Sigmoid colon (tissue), 7 donors: Measurements from ENCODE around the gene GPR137C. TPM values are rescaled to one million over a fixed set of nuclear protein-coding genes. Genes with fewer than 3 reads are reported as not detected.

Experiments
- DNase-seq: peaks from one replicate; pipeline ENCODE4 v3.0.0-alpha.2; 2019
- H3K27ac ChIP-seq, 4 donors: fragments of 200-600 bp; sonication (generic); one replicate each; pipeline ENCODE4 v1.5.1; 2016 to 2019; ENCODE audit warnings: mild to moderate bottlenecking in 1 of 4
- H3K27me3 ChIP-seq, 3 donors: fragments of 200-600 bp; sonication (generic); one replicate each; pipeline ENCODE4 v1.5.1; 2019; ENCODE audit warnings: mild to moderate bottlenecking in 1 of 3
- H3K36me3 ChIP-seq, 4 donors: fragments of 200-600 bp; sonication (generic); one replicate each; pipeline ENCODE4 v1.5.1; 2016 to 2019
- H3K4me1 ChIP-seq, 4 donors: fragments of 200-600 bp; sonication (generic); one replicate each; pipeline ENCODE4 v1.5.1; 2017 to 2019
- H3K4me3 ChIP-seq, 4 donors: fragments of 200-600 bp; sonication (generic); one replicate each; pipeline ENCODE4 v1.5.1; 2017 to 2019; ENCODE audit warnings: mild to moderate bottlenecking in 2 of 4, moderate library complexity in 1 of 4
- H3K9me3 ChIP-seq, 4 donors: fragments of 200-600 bp in 3 of 4; sonication (generic) in 3 of 4; one replicate each; pipeline versions ENCODE4 v1.5.1 to v1.6.1; 2013 to 2019
- CTCF ChIP-seq, 4 experiments: fragments of 450-650 bp in 3 of 4; fragments of 200-600 bp in 1 of 4; IDR thresholded peaks; one replicate each; pipeline ENCODE4 v1.5.1; 2016 to 2019; ENCODE audit warnings: antibody characterized with exemption in 4 of 4, mild to moderate bottlenecking in 3 of 4, moderate library complexity in 2 of 4
- EP300 ChIP-seq, 4 donors: sonication (generic); formaldehyde crosslinking; IDR thresholded peaks; one replicate each; pipeline ENCODE4 v1.6.1; 2017; ENCODE audit warnings: antibody characterized with exemption in 4 of 4
- POLR2A ChIP-seq, 2 donors: fragments of 450-650 bp; IDR thresholded peaks; one replicate each; pipeline ENCODE4 v1.6.1; 2016; ENCODE audit warnings: antibody characterized with exemption in 2 of 2, mild to moderate bottlenecking in 2 of 2, moderate library complexity in 2 of 2
- POLR2AphosphoS5 ChIP-seq, 4 donors: sonication (generic); formaldehyde crosslinking; IDR thresholded peaks; one replicate each; pipeline ENCODE4 v1.6.1; 2017; ENCODE audit warnings: antibody characterized with exemption in 4 of 4
- WGBS, 2 donors: extraction: QIAGEN DNeasy Blood & Tissue Kit; methylation state at CpG; one replicate each; pipeline ENCODE4 v1.1.7; 2013; 5-methylcytosine and 5-hydroxymethylcytosine counted together
- intact Hi-C: fragments of 100-400 bp; cut with DNase I; formaldehyde crosslinking; loops from one replicate; pipeline ENCODE4 v1.15.1; 2023
- polyA plus RNA-seq, 3 donors: library from polyadenylated mRNA; stranded (reverse); fragments of 200-250 nt; gene quantifications; one replicate each; pipeline ENCODE4 v1.2.3, GENCODE V29; 2013
- total RNA-seq, 4 donors: library from RNA; depleted of rRNA; stranded (reverse); fragments of >200 nt; gene quantifications; one replicate each; pipeline ENCODE4 v1.1.0, GENCODE V29; 2016
- donor health status: healthy with polysubstance abuse.
- donor health status: Bipolar disorder and iron deficiency.
- donor health status: healthy.

GPR137C gene
- total and polyA plus RNA-seq, 7 donors = 0.31 to 0.71 (median 0.55) TPM; not detected in 2

DNA sequence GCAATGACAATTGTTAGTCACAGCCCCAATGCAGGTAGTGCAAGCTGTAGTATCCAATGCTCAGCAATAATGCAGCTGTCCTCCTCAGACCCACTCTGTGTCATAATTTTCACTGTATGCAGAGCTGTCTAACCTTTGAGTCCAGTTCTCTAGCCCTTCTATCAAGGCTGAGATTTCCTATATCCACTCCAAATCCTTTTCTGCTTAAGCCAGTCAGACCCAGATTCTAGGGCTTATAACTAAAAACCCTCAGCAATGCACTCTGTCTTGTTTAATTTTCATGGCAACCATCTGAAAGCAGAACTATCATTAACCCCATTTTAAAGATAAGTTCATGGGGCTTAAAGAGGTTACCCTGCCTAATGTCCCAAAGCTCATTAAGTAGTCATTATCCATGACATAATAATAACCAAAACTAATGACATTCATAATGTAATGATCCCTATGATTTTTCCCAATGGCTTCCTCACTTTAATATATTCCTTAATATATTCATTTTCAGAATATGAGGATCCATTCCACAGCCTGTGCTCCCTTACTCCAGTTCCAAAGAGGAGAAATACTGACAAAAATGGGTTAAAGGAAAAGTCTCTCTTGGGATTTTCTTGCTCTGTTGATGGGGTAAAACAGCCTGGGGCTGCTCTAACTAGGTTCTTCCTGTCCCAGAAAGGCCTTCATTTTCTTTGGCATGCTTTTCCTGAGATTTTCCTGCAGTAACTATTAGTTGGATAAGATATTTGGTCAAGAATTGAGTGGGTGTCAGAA is 29.9 kb upstream of the GPR137C start:
- no peak for TF ChIP-seq POLR2A (IDR thresholded peaks at IDR 0.05)
- no peak for TF ChIP-seq CTCF (IDR thresholded peaks at IDR 0.05)
- no peak for TF ChIP-seq POLR2AphosphoS5 (IDR thresholded peaks at IDR 0.05)
- TF ChIP-seq EP300 (IDR thresholded peaks at IDR 0.05) = no peak
- no peak for DNase-seq
- H3K4me1 ChIP-seq = no peaks in the 10 kb centered on the region
- H3K36me3 ChIP-seq = peaks cover 0 to 11% (median 0%) of the 10 kb centered on the region in 4 donors
- H3K4me3 ChIP-seq = no peak overlapping the region
- intact Hi-C loops = no loop called here
- no peaks in the 10 kb centered on the region for H3K27me3 ChIP-seq
- H3K9me3 ChIP-seq = no peaks in the 10 kb centered on the region
- no peak overlapping the region for H3K27ac ChIP-seq

DNA sequence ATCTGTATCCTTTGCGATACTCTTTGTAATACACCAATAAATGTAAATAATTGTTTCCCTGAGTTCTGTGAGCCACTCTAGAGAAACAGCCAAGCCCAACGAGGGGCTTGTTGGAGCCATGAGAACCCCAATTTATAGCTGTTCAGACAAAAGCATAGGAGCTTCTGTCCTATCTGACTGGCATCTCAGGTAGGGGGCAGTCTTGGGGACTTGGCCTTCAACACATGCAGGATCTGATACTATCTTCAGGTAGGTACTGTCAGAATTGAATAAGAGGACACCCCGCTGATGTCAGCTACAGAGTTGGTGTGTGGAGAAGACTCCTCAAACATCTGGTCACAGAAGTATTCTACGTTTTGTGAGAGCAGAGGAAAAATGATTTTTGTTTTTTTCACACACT is 25.6 kb upstream of the GPR137C start:
- 91 to 93% methylated on average over 4 of the region's 4 CpGs for WGBS, 2 donors
- H3K27ac ChIP-seq = no peak overlapping the region
- TF ChIP-seq POLR2AphosphoS5 (IDR thresholded peaks at IDR 0.05) = no peak
- H3K9me3 ChIP-seq = no peaks in the 10 kb centered on the region
- no peak for DNase-seq
- peaks cover 0 to 6% (median 0%) of the 10 kb centered on the region in 4 donors for H3K36me3 ChIP-seq
- H3K27me3 ChIP-seq = no peaks in the 10 kb centered on the region
- no peaks in the 10 kb centered on the region for H3K4me1 ChIP-seq
- intact Hi-C loops = no loop called here
- no peak overlapping the region for H3K4me3 ChIP-seq

GRCh38 chr14:52531481-52531880 is 21.2 kb upstream of the GPR137C start:
- H3K27ac ChIP-seq = no peak overlapping the region
- intact Hi-C loops = no loop called here
- no peak overlapping the region for H3K4me3 ChIP-seq
- no peaks in the 10 kb centered on the region for H3K27me3 ChIP-seq
- no peak for DNase-seq
- H3K4me1 ChIP-seq = no peaks in the 10 kb centered on the region
- H3K9me3 ChIP-seq = no peaks in the 10 kb centered on the region
- peaks cover 0 to 46% (median 13%) of the 10 kb centered on the region in 4 donors for H3K36me3 ChIP-seq
- no peak for TF ChIP-seq POLR2AphosphoS5 (IDR thresholded peaks at IDR 0.05)
- TF ChIP-seq EP300 (IDR thresholded peaks at IDR 0.05) = no peak
- TF ChIP-seq POLR2A (IDR thresholded peaks at IDR 0.05) = no peak
- no peak for TF ChIP-seq CTCF (IDR thresholded peaks at IDR 0.05)

DNA sequence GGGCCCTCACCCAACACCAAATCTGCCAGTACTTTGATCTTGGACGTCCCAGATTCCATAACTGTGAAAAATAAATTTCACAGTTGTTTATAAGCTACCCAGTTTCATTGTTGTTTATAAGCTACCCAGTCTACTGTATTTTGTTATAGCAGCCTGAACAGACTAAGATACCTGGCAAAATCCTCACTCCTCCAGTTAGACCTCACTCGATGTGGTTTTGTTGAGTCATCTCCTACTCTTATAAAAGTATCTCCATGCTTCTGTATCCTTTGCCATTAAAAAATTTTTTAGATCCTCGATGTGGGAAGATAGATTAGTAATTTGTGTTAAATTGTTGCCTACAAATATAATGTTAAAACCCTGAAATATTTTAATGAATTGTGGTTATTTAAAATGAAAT is 16.4 kb upstream of the GPR137C start:
- 92 to 93% methylated on average over 3 of the region's 3 CpGs for WGBS, 2 donors
- no peaks in the 10 kb centered on the region for H3K27me3 ChIP-seq
- H3K9me3 ChIP-seq = no peaks in the 10 kb centered on the region
- no peak overlapping the region for H3K4me3 ChIP-seq
- H3K36me3 ChIP-seq = peaks cover 0 to 59% (median 14%) of the 10 kb centered on the region in 4 donors
- intact Hi-C loops = no loop called here
- TF ChIP-seq EP300 (IDR thresholded peaks at IDR 0.05) = no peak
- TF ChIP-seq POLR2A (IDR thresholded peaks at IDR 0.05) = no peak
- no peak for TF ChIP-seq CTCF (IDR thresholded peaks at IDR 0.05)
- TF ChIP-seq POLR2AphosphoS5 (IDR thresholded peaks at IDR 0.05) = no peak
- no peak overlapping the region for H3K27ac ChIP-seq
- no peak for DNase-seq
- no peaks in the 10 kb centered on the region for H3K4me1 ChIP-seq

DNA sequence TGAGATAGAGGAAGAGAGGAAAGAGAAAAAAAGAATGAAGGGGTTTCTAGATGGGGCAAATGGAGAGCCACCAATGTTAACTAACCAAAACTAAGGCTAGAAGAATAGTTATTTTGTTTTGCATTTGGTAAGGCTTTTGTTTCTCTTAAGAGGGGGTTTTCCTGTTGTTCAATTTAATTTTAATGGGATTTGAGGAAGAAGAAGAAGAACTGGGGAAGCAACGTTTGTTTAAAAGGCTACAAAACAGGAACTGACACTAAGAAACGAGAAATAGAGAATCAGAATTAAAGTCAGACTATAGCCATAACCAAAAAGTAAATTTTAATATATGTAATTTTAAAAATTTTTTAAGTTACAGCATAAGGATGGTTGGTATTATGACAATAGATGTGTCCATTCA is 14.0 kb upstream of the GPR137C start:
- Histone ChIP-seq H3K4me1 (no peaks in the 10 kb centered on the region), H3K27ac (no peak overlapping the region), H3K27me3 (no peaks in the 10 kb centered on the region), H3K4me3 (no peak overlapping the region), H3K36me3 (peaks cover 0 to 52% (median 12%) of the 10 kb centered on the region in 4 donors), H3K9me3 (no peaks in the 10 kb centered on the region)
- WGBS, 2 donors = 65 to 73% methylated on average over 2 of the region's 2 CpGs
- DNase-seq = no peak
- no peak for TF ChIP-seq POLR2AphosphoS5 (IDR thresholded peaks at IDR 0.05)
- TF ChIP-seq POLR2A (IDR thresholded peaks at IDR 0.05) = no peak
- TF ChIP-seq CTCF (IDR thresholded peaks at IDR 0.05) = no peak
- no peak for TF ChIP-seq EP300 (IDR thresholded peaks at IDR 0.05)
- intact Hi-C loops = no loop called here
